PC-3 (cell line): Measurements from ENCODE around the gene SLC6A9.

Experiments used
- CTCF ChIP-seq: fragments of 300-600 bp; sonication (generic); conservative IDR thresholded peaks from 2 replicates; pipeline ENCODE4 v1.5.1; 2017; ENCODE audit warnings: antibody characterized with exemption, low read depth, mild to moderate bottlenecking, low read length
- EZH2 ChIP-seq: fragments of 300-600 bp; sonication (generic); IDR thresholded peaks from one replicate; pipeline ENCODE4 v1.6.1; 2017; ENCODE audit warnings: antibody characterized with exemption, mild to moderate bottlenecking, low read length; ENCODE audit not compliant: unreplicated experiment

- TF ChIP-seq CTCF (no peak), EZH2 (no peak)
Measured at GRCh38 chr1:43963006-43963405, 68.3 kb downstream of the SLC6A9 start.
